Cardiac fibroblast (primary cell): ENCODE measurements around the gene GNG3.

Source experiments
- DNase-seq, 2 donors: peaks; one replicate each; pipeline versions ENCODE4 v3.0.0 to v3.0.0-alpha.2; 2010; ENCODE audit warnings: low read depth in 2 of 2
- H3K4me3 ChIP-seq, 2 donors: replicated peaks in 1 of 2; 1 replicate in 1 of 2; 2 replicates in 1 of 2; pipeline ENCODE4 v1.5.1; 2011; ENCODE audit warnings: low read depth in 2 of 2, low read length in 2 of 2, mild to moderate bottlenecking in 2 of 2, moderate library complexity in 1 of 2
- TF ChIP-seq, protein P1 (sequence below): IDR thresholded peaks from one replicate; pipeline ENCODE4 v1.5.1; 2011; ENCODE audit warnings: low read depth, mild to moderate bottlenecking, low read length, inconsistent platforms

GNG3 gene

DNA sequence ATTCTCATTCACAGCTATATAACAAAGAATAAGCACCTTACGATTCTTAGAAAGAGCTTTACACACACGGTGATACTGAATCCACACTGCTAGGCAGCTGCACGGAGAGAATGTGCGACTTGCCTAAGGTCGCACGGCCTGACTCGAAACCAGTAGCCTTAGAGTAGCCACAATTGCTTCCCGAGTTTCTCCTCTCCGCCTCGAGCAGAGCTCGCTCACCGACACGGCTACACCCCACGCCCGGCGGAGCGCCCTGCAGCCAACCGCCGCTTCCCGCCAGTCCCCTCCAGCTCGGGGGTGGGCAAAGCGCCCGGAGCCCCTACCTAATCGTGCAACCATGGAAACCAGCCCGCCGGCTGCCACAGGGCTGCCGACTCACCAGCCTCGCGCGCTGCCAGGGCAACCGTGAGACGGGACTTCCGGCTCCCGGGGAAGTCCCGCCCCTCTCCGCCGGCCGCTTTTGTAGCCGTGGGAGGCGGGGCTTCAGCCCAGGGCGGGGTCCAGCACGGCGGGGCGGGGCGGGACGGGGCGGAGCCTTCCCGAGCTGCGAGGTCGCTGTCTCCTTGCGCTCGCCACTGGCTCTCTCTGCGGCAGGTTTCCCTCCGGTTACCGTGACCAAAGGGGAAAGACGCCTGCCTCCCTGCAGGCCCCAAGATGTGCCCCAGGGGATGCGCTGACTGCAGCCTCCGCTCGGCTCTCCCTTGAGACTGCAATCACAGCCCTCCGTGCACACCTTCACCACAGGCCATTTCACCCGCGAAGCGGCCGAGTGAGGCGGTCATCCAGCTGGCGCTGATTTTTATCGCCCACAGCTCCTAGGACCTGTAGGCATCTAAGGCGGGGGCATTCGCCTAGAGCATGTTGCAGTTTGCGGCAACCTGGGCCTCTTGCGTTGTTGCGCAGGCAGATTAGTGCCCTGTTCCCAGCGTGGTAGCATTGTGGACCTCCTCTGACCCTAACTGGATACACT, 1.3 kb upstream of the GNG3 start:
- TF ChIP-seq, protein P1, sequence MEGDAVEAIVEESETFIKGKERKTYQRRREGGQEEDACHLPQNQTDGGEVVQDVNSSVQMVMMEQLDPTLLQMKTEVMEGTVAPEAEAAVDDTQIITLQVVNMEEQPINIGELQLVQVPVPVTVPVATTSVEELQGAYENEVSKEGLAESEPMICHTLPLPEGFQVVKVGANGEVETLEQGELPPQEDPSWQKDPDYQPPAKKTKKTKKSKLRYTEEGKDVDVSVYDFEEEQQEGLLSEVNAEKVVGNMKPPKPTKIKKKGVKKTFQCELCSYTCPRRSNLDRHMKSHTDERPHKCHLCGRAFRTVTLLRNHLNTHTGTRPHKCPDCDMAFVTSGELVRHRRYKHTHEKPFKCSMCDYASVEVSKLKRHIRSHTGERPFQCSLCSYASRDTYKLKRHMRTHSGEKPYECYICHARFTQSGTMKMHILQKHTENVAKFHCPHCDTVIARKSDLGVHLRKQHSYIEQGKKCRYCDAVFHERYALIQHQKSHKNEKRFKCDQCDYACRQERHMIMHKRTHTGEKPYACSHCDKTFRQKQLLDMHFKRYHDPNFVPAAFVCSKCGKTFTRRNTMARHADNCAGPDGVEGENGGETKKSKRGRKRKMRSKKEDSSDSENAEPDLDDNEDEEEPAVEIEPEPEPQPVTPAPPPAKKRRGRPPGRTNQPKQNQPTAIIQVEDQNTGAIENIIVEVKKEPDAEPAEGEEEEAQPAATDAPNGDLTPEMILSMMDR, result no peak
- peak; percentile 92 to 97 for DNase-seq
- peak overlapping the region; percentile 62 to 71 for H3K4me3 ChIP-seq

GRCh38 chr11:62706850-62707247, 627 bp upstream of the GNG3 start:
- DNase-seq, result no peak
- no peak overlapping the region for H3K4me3 ChIP-seq
- TF ChIP-seq, protein P1, result no peak

DNA sequence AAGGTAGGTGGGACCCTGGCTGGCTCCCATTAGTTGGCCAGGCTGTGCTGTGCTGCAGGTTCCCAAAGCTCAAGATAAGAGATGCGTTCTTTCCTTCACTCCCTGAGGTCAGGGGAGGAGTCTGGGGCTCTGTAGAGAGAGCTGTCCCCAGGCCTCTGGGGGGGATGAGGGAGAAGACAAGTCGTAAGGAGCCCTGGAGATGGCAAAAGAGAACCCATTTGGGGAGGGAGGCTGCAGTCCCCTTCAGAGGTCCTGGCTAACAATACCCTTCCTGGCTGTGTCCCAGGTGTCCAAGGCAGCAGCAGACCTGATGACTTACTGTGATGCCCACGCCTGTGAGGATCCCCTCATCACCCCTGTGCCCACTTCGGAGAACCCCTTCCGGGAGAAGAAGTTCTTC, 916 bp downstream of the GNG3 start:
- no peak for DNase-seq
- TF ChIP-seq, protein P1, result no peak
- H3K4me3 ChIP-seq, result peak overlapping the region in 1 of 2 donors; percentile 50

GRCh38 chr11:62708793-62709192, 1.3 kb downstream of the GNG3 start:
- no peak for DNase-seq
- TF ChIP-seq, protein P1, result no peak

GRCh38 chr11:62709247-62710000, 1.9 kb downstream of the GNG3 start:
- TF ChIP-seq, protein P1, result no peak
- peak overlapping the region; percentile 50 to 51 for H3K4me3 ChIP-seq
- peak; percentile 99 for DNase-seq

More at GRCh38 chr11:62708793-62709192, 1.3 kb downstream of the GNG3 start:
- H3K4me3 ChIP-seq, result peak overlapping the region; percentile 50 to 51

GRCh38 chr11:62710001-62710345, 2.5 kb downstream of the GNG3 start:
- peak overlapping the region; percentile 37 to 47 for H3K4me3 ChIP-seq
- TF ChIP-seq, protein P1, result no peak

More at GRCh38 chr11:62710001-62710345, 2.5 kb downstream of the GNG3 start:
- peak; percentile 46 to 48 for DNase-seq
